Neural cell (in vitro differentiated cells): ENCODE results near the gene PPP2R2D. TPM values are rescaled to one million over a fixed set of nuclear protein-coding genes. Genes with fewer than 3 reads are reported as not detected.

Experiments used
- H2AFZ ChIP-seq: fragments of 200-600, 300-800 bp; sonication (generic), shearing (Covaris generic); 2 replicates; pipeline ENCODE4 v1.6.0; 2014; ENCODE audit warnings: low read depth, mild to moderate bottlenecking, antibody characterized with exemption, low read length, moderate library complexity
- H3F3A ChIP-seq: fragments of 200-600 bp; shearing (Covaris generic); 2 replicates; pipeline ENCODE4 v1.6.1; 2016; ENCODE audit warnings: mild to moderate bottlenecking, moderate library complexity, mixed read lengths, antibody characterized with exemption, low read length; ENCODE audit not compliant: insufficient read depth, poor library complexity, severe bottlenecking
- H3K27ac ChIP-seq: fragments of 200-600, 300-800 bp; sonication (generic), shearing (Covaris generic); 2 replicates; pipeline ENCODE4 v1.5.1; 2014; ENCODE audit warnings: mild to moderate bottlenecking, low read length, moderate library complexity
- H3K27me3 ChIP-seq: fragments of 300-800, 200-600 bp; sonication (generic), shearing (Covaris generic); 2 replicates; pipeline ENCODE4 v1.6.0; 2014; ENCODE audit warnings: mild to moderate bottlenecking, low read depth, low read length, moderate library complexity; ENCODE audit not compliant: insufficient read depth
- H3K36me3 ChIP-seq: fragments of 300-800, 200-600 bp; sonication (generic), shearing (Covaris generic); 2 replicates; pipeline ENCODE4 v1.5.1; 2014; ENCODE audit warnings: mild to moderate bottlenecking, antibody characterized with exemption, low read length, moderate library complexity; ENCODE audit not compliant: insufficient read depth
- H3K4me2 ChIP-seq: fragments of 300-800, 200-600 bp; sonication (generic), shearing (Covaris generic); 2 replicates; pipeline ENCODE4 v1.6.0; 2014; ENCODE audit warnings: mild to moderate bottlenecking, low read length
- H3K4me3 ChIP-seq: fragments of 300-800, 200-600 bp; sonication (generic), shearing (Covaris generic); 2 replicates; pipeline ENCODE4 v1.5.1; 2014; ENCODE audit warnings: mild to moderate bottlenecking, low read length, moderate library complexity
- H3K79me2 ChIP-seq: fragments of 200-600 bp; shearing (Covaris generic); replicated peaks from 2 replicates; pipeline ENCODE4 v1.6.0; 2014; ENCODE audit warnings: mild to moderate bottlenecking, low read length, moderate library complexity; ENCODE audit not compliant: insufficient read depth
- H3K9ac ChIP-seq: fragments of 300-800, 200-600 bp; sonication (generic), shearing (Covaris generic); 2 replicates; pipeline ENCODE4 v1.6.1; 2016; ENCODE audit warnings: mild to moderate bottlenecking, low read length, mixed read lengths
- H3K9me2 ChIP-seq: fragments of 200-600 bp; shearing (Covaris generic); 2 replicates; pipeline ENCODE4 v1.6.1; 2016; ENCODE audit warnings: mild to moderate bottlenecking, low read length, mixed read lengths; ENCODE audit not compliant: insufficient read depth
- H3K9me3 ChIP-seq: fragments of 200-600, 300-800 bp; sonication (generic), shearing (Covaris generic); 2 replicates; pipeline ENCODE4 v1.6.1; 2016; ENCODE audit warnings: mild to moderate bottlenecking, mixed run types, low read length, moderate library complexity, mixed read lengths
- H4K20me1 ChIP-seq: fragments of 200-600 bp; shearing (Covaris generic); 2 replicates; pipeline ENCODE4 v1.6.1; 2016; ENCODE audit warnings: mild to moderate bottlenecking, mixed run types; ENCODE audit not compliant: insufficient read depth
- EZH2 ChIP-seq: fragments of 200-600, 300-800 bp; shearing (Covaris generic), sonication (generic); IDR thresholded peaks from 2 replicates; pipeline ENCODE4 v1.6.1; 2014; ENCODE audit warnings: antibody characterized with exemption, low read length, borderline replicate concordance, mild to moderate bottlenecking; ENCODE audit not compliant: insufficient read depth, poor library complexity, severe bottlenecking
- MXI1 ChIP-seq: fragments of 450-650 bp; conservative IDR thresholded peaks from 2 replicates; pipeline ENCODE4 v1.6.1; 2014; ENCODE audit warnings: antibody characterized with exemption, mild to moderate bottlenecking; ENCODE audit not compliant: poor library complexity, severe bottlenecking
- RAD21 ChIP-seq: fragments of 450-650 bp; conservative IDR thresholded peaks from 2 replicates; pipeline ENCODE4 v1.6.1; 2014; ENCODE audit warnings: antibody characterized with exemption, mild to moderate bottlenecking, moderate library complexity
- SMC3 ChIP-seq: fragments of 450-650 bp; conservative IDR thresholded peaks from 2 replicates; pipeline ENCODE4 v1.6.1; 2014; ENCODE audit warnings: antibody characterized with exemption, mild to moderate bottlenecking, moderate library complexity; ENCODE audit not compliant: poor library complexity
- TAF1 ChIP-seq: IDR thresholded peaks from 2 replicates; pipeline ENCODE4 v1.6.1; 2012; ENCODE audit warnings: low read depth
- polyA plus RNA-seq: library from polyadenylated mRNA; depleted of rRNA; stranded (reverse); fragments of >200 nt; gene quantifications from 2 replicates; pipeline ENCODE4 v1.2.3, GENCODE V29; 2014
- TF ChIP-seq, protein P1 (sequence below): IDR thresholded peaks from 2 replicates; pipeline ENCODE4 v1.6.1; 2012; ENCODE audit warnings: borderline replicate concordance
- TF ChIP-seq, protein P2 (sequence below): fragments of 450-650 bp; IDR thresholded peaks from 2 replicates; pipeline ENCODE4 v1.5.1; 2014; ENCODE audit warnings: antibody characterized with exemption, mild to moderate bottlenecking, moderate library complexity; ENCODE audit not compliant: poor library complexity, severe bottlenecking

PPP2R2D gene
- polyA plus RNA-seq, 1 donor from 2014 or later: 71.7 TPM

- Histone ChIP-seq H3K27ac (no peak overlapping the region), H3K27me3 (no peaks in the 10 kb centered on the region), H3K9me3 (no peaks in the 10 kb centered on the region), H3F3A (no peaks in the 10 kb centered on the region), H3K36me3 (no peaks in the 10 kb centered on the region), H3K4me3 (no peak overlapping the region), H3K79me2 (no peaks in the 10 kb centered on the region), H3K4me2 (no peak overlapping the region), H3K9ac (no peak overlapping the region), H2AFZ (no peak overlapping the region), H4K20me1 (no peaks in the 10 kb centered on the region), H3K9me2 (no peaks in the 10 kb centered on the region)
- TF ChIP-seq EZH2 (no peak), RAD21 (no peak), SMC3 (no peak), TAF1 (no peak), MXI1 (no peak)
- TF ChIP-seq, protein P1, sequence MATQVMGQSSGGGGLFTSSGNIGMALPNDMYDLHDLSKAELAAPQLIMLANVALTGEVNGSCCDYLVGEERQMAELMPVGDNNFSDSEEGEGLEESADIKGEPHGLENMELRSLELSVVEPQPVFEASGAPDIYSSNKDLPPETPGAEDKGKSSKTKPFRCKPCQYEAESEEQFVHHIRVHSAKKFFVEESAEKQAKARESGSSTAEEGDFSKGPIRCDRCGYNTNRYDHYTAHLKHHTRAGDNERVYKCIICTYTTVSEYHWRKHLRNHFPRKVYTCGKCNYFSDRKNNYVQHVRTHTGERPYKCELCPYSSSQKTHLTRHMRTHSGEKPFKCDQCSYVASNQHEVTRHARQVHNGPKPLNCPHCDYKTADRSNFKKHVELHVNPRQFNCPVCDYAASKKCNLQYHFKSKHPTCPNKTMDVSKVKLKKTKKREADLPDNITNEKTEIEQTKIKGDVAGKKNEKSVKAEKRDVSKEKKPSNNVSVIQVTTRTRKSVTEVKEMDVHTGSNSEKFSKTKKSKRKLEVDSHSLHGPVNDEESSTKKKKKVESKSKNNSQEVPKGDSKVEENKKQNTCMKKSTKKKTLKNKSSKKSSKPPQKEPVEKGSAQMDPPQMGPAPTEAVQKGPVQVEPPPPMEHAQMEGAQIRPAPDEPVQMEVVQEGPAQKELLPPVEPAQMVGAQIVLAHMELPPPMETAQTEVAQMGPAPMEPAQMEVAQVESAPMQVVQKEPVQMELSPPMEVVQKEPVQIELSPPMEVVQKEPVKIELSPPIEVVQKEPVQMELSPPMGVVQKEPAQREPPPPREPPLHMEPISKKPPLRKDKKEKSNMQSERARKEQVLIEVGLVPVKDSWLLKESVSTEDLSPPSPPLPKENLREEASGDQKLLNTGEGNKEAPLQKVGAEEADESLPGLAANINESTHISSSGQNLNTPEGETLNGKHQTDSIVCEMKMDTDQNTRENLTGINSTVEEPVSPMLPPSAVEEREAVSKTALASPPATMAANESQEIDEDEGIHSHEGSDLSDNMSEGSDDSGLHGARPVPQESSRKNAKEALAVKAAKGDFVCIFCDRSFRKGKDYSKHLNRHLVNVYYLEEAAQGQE: no peak
- TF ChIP-seq, protein P2, sequence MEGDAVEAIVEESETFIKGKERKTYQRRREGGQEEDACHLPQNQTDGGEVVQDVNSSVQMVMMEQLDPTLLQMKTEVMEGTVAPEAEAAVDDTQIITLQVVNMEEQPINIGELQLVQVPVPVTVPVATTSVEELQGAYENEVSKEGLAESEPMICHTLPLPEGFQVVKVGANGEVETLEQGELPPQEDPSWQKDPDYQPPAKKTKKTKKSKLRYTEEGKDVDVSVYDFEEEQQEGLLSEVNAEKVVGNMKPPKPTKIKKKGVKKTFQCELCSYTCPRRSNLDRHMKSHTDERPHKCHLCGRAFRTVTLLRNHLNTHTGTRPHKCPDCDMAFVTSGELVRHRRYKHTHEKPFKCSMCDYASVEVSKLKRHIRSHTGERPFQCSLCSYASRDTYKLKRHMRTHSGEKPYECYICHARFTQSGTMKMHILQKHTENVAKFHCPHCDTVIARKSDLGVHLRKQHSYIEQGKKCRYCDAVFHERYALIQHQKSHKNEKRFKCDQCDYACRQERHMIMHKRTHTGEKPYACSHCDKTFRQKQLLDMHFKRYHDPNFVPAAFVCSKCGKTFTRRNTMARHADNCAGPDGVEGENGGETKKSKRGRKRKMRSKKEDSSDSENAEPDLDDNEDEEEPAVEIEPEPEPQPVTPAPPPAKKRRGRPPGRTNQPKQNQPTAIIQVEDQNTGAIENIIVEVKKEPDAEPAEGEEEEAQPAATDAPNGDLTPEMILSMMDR: no peak
These were observed 10.3 kb upstream of the PPP2R2D start for GRCh38 chr10:131890276-131891195.

- no peaks in the 10 kb centered on the region for H3F3A ChIP-seq
- H2AFZ ChIP-seq: no peak overlapping the region
- no peaks in the 10 kb centered on the region for H4K20me1 ChIP-seq
- no peak overlapping the region for H3K4me3 ChIP-seq
- no peaks in the 10 kb centered on the region for H3K9me2 ChIP-seq
- no peak overlapping the region for H3K4me2 ChIP-seq
- TF ChIP-seq TAF1: no peak
- no peak overlapping the region for H3K27ac ChIP-seq
- no peaks in the 10 kb centered on the region for H3K9me3 ChIP-seq
- no peaks in the 10 kb centered on the region for H3K27me3 ChIP-seq
- H3K79me2 ChIP-seq: no peaks in the 10 kb centered on the region
- no peak overlapping the region for H3K9ac ChIP-seq
- H3K36me3 ChIP-seq: no peaks in the 10 kb centered on the region
These were observed 9.4 kb upstream of the PPP2R2D start for GRCh38 chr10:131891196-131891928.
